HepG2 (cell line): ENCODE measurements around the gene DMKN. TPM values are rescaled to one million over a fixed set of nuclear protein-coding genes. Genes with fewer than 3 reads are reported as not detected.

Experiments
- ATAC-seq: fragments of 200-7000 bp; cut with Tn5 transposase; 3 replicates; pipeline ENCODE4 v1.9.1; 2020; ENCODE audit warnings: mild to moderate bottlenecking, moderate library complexity
- BruUV-seq: library from RNA; stranded (reverse); fragments of 400-500 nt; replicated peaks from 2 replicates; lab custom pipeline; 2021; lab: Mats Ljungman, UMichigan
- CTCF ChIA-PET: fragments of 300-600 bp; formaldehyde crosslinking; extraction: SDS; loops from one replicate; lab custom pipeline; 2021; ENCODE audit warnings: low total read pairs, inconsistent platforms, low intra/inter-chr PET ratio; lab: Yijun Ruan, JAX
- POLR2A ChIA-PET: fragments of 350-600 bp; sonication (Branson Sonifier 250); formaldehyde crosslinking; loops from one replicate; lab custom pipeline; 2020; ENCODE audit warnings: antibody characterized with exemption, inconsistent platforms; lab: Yijun Ruan, JAX
- DNase-seq: peaks from one replicate; pipeline ENCODE4 v3.0.0-alpha.2; 2015; ENCODE audit warnings: low spot score
- FAIRE-seq: peaks from 3 replicates; lab custom pipeline; 2011; peaks lifted over from hg19 to GRCh38; lab: Jason Lieb, UNC
- H2AFZ ChIP-seq: one replicate; pipeline ENCODE4 v1.6.1; 2011; ENCODE audit warnings: low read length, inconsistent platforms
- H3K27ac ChIP-seq: fragments of 300-600 bp; 3 replicates; pipeline ENCODE4 v1.8.0; 2011; ENCODE audit warnings: mixed run types, mild to moderate bottlenecking, mixed read lengths, low read length, inconsistent platforms; ENCODE audit not compliant: insufficient read depth; ENCODE audit errors: extremely low read length
- H3K27me3 ChIP-seq, 2 experiments: fragments of 200-600 bp in 1 of 2; 2 replicates in 1 of 2; 3 replicates in 1 of 2; pipeline versions ENCODE4 v1.6.0 to v1.8.0; 2011; ENCODE audit warnings: low read length in 2 of 2, mild to moderate bottlenecking in 2 of 2, moderate library complexity in 2 of 2, inconsistent platforms in 1 of 2; ENCODE audit not compliant: insufficient read depth in 2 of 2, control insufficient read depth in 1 of 2
- H3K36me3 ChIP-seq, 2 experiments: fragments of 200-600 bp in 1 of 2; replicated peaks in 1 of 2; 2 replicates in 1 of 2; 3 replicates in 1 of 2; pipeline versions ENCODE4 v1.5.1 to v1.8.0; 2011; ENCODE audit warnings: low read length in 2 of 2, inconsistent platforms in 1 of 2; ENCODE audit not compliant: insufficient read depth in 2 of 2, control insufficient read depth in 1 of 2
- H3K4me1 ChIP-seq: 2 replicates; pipeline ENCODE4 v1.5.1; 2012; ENCODE audit warnings: low read length, inconsistent platforms; ENCODE audit not compliant: insufficient read depth
- H3K4me2 ChIP-seq: 2 replicates; pipeline ENCODE4 v1.6.0; 2011; ENCODE audit warnings: low read depth, low read length, inconsistent platforms
- H3K4me3 ChIP-seq, 3 experiments: fragments of 200-600 bp in 1 of 3; sonication (generic), shearing (Covaris generic) in 1 of 3; replicated peaks in 1 of 3; 2 replicates each; pipeline ENCODE4 v1.5.1; 2011 to 2016; ENCODE audit warnings: low read length in 3 of 3, inconsistent platforms in 2 of 3, low read depth in 2 of 3, mild to moderate bottlenecking in 2 of 3, control low read depth in 1 of 3, mixed read lengths in 1 of 3; ENCODE audit not compliant: insufficient read depth in 1 of 3
- H3K79me2 ChIP-seq: one replicate; pipeline ENCODE4 v1.6.1; 2011; ENCODE audit warnings: low read length, inconsistent platforms; ENCODE audit not compliant: insufficient read depth
- H3K9ac ChIP-seq: 2 replicates; pipeline ENCODE4 v1.6.0; 2011; ENCODE audit warnings: mild to moderate bottlenecking, low read depth, low read length, inconsistent platforms; ENCODE audit not compliant: insufficient read depth
- H3K9me3 ChIP-seq: 2 replicates; pipeline ENCODE4 v1.5.1; 2012; ENCODE audit warnings: mild to moderate bottlenecking, low read length
- H4K20me1 ChIP-seq: 2 replicates; pipeline ENCODE4 v1.6.0; 2011; ENCODE audit warnings: inconsistent platforms, mild to moderate bottlenecking, low read length, moderate library complexity; ENCODE audit not compliant: insufficient read depth
- CTCF ChIP-seq: sonication (generic); formaldehyde crosslinking; IDR thresholded peaks from 2 replicates; pipeline ENCODE4 v1.5.0; 2020; ENCODE audit warnings: mild to moderate bottlenecking, missing genetic modification reagents, moderate library complexity
- FLYWCH1 ChIP-seq: sonication (generic); formaldehyde crosslinking; IDR thresholded peaks from 2 replicates; pipeline ENCODE4 v1.8.1; 2023; ENCODE audit warnings: mild to moderate bottlenecking, missing genetic modification reagents
- MTF1 ChIP-seq: sonication (generic); formaldehyde crosslinking; IDR thresholded peaks from 2 replicates; pipeline ENCODE4 v1.5.0; 2020; ENCODE audit warnings: missing genetic modification reagents
- NCOA5 ChIP-seq: sonication (generic); formaldehyde crosslinking; IDR thresholded peaks from 2 replicates; pipeline ENCODE4 v1.4.0; 2020; ENCODE audit warnings: missing genetic modification reagents
- ONECUT2 ChIP-seq: sonication (generic); formaldehyde crosslinking; IDR thresholded peaks from 2 replicates; pipeline ENCODE4 v1.4.0; 2020; ENCODE audit warnings: missing genetic modification reagents
- PCBP2 ChIP-seq: fragments of 200-400 bp; formaldehyde crosslinking; optimal IDR thresholded peaks from 2 replicates; pipeline ENCODE3; 2018; ENCODE audit warnings: low read length, low read depth; ENCODE audit not compliant: poor library complexity, severe bottlenecking
- PRPF4 ChIP-seq: fragments of 200-400 bp; formaldehyde crosslinking; IDR thresholded peaks from 2 replicates; pipeline ENCODE4 v1.6.1; 2016; ENCODE audit warnings: low read length, low read depth; ENCODE audit not compliant: poor library complexity, severe bottlenecking
- ZBTB20 ChIP-seq: sonication (generic); formaldehyde crosslinking; IDR thresholded peaks from 2 replicates; pipeline ENCODE4 v1.8.1; 2023; ENCODE audit warnings: missing genetic modification reagents, low read depth, mild to moderate bottlenecking, borderline replicate concordance
- ZBTB8A ChIP-seq: sonication (generic); formaldehyde crosslinking; IDR thresholded peaks from 2 replicates; pipeline ENCODE4 v1.4.0; 2020; ENCODE audit warnings: mild to moderate bottlenecking, low read depth, missing genetic modification reagents, borderline replicate concordance
- ZNF335 ChIP-seq: sonication (generic); formaldehyde crosslinking; IDR thresholded peaks from 2 replicates; pipeline ENCODE4 v1.4.0; 2020; ENCODE audit warnings: missing genetic modification reagents
- ZNF546 ChIP-seq: sonication (generic); formaldehyde crosslinking; conservative IDR thresholded peaks from 2 replicates; pipeline ENCODE4 v1.8.1; 2023; ENCODE audit warnings: mild to moderate bottlenecking, missing genetic modification reagents
- ZNF572 ChIP-seq: sonication (generic); formaldehyde crosslinking; IDR thresholded peaks from 2 replicates; pipeline ENCODE4 v1.5.1; 2020; ENCODE audit warnings: mild to moderate bottlenecking, missing genetic modification reagents
- ZNF687 ChIP-seq: sonication (generic); formaldehyde crosslinking; IDR thresholded peaks from 2 replicates; pipeline ENCODE4 v1.5.1; 2020; ENCODE audit warnings: mild to moderate bottlenecking, missing genetic modification reagents, moderate library complexity
- ZNF788 ChIP-seq: sonication (generic); formaldehyde crosslinking; IDR thresholded peaks from 2 replicates; pipeline ENCODE4 v1.5.0; 2020; ENCODE audit warnings: mild to moderate bottlenecking, missing genetic modification reagents, borderline replicate concordance
- WGBS: methylation state at CpG from one replicate; pipeline ENCODE4 v1.1.6; 2017; ENCODE audit warnings: low lambda C conversion rate; 5-methylcytosine and 5-hydroxymethylcytosine counted together
- in situ Hi-C: cut with HindIII; loops from 2 replicates; pipeline ENCODE4 v1.10.0; 2017; ENCODE audit warnings: low pct_unique_long_range_greater_than_20kb; ENCODE audit not compliant: extremely low pct_ligation_motif_present
- intact Hi-C: fragments of 100-400 bp; cut with micrococcal nuclease; formaldehyde crosslinking; loops from one replicate; pipeline ENCODE4 v1.10.0; 2022; ENCODE audit not compliant: unreplicated experiment
- polyA plus RNA-seq, 8 experiments: library from polyadenylated mRNA; depleted of rRNA in 3 of 8; stranded (reverse) in 7 of 8; unstranded in 1 of 8; fragments of >200 nt; fragmentation: Illumina TruSeq in 4 of 8; extraction: Trizol in 4 of 8; gene quantifications; 2 replicates each; pipeline versions ENCODE4 v1.2.1 to v1.2.3, GENCODE V29; 2011 to 2016; ENCODE audit warnings: low read depth in 4 of 8, missing spikeins in 1 of 8, mixed read lengths in 1 of 8; ENCODE audit not compliant: insufficient read depth in 1 of 8
- total RNA-seq, 5 experiments: library from RNA; depleted of rRNA; stranded (reverse); fragments of >200 nt; fragmentation: Illumina TruSeq; extraction: Trizol; gene quantifications; 2 replicates each; pipeline ENCODE4 v1.2.3, GENCODE V29; 2016; ENCODE audit warnings: low read depth in 1 of 5

DMKN gene
- total and polyA plus RNA-seq, 2 of the 13 experiments (the other 11 are each of a cell fraction or from before 2014, with no cell fraction given), result 50.8 to 57.1 TPM

GRCh38 chr19:35562776-35563175 is 49.3 kb upstream of the DMKN start:
- H3K4me1 ChIP-seq, result peaks cover 24% of the 10 kb centered on the region
- no peak for TF ChIP-seq ZNF546 (CRISPR knock-in tag)
- no peak for TF ChIP-seq ZNF788
- no peak for TF ChIP-seq NCOA5 (CRISPR knock-in tag)
- no peak for TF ChIP-seq PRPF4
- no peak for TF ChIP-seq ZNF335 (CRISPR knock-in tag)
- TF ChIP-seq ZNF572 (CRISPR knock-in tag), result no peak
- no peak for TF ChIP-seq FLYWCH1 (CRISPR knock-in tag)
- peak; percentile 47 for TF ChIP-seq PCBP2
- H3K36me3 ChIP-seq, result no peaks in the 10 kb centered on the region
- H3K4me2 ChIP-seq, result no peak overlapping the region
- in situ Hi-C loops, result no loop called here
- no peaks in the 10 kb centered on the region for H3K9me3 ChIP-seq
- no peaks in the 10 kb centered on the region for H4K20me1 ChIP-seq
- DNase-seq (no peak), FAIRE-seq (no peak), ATAC-seq (no peak)
- no TSS peak for BruUV-seq
- H3K27me3 ChIP-seq, result peaks cover 1 to 28% of the 10 kb centered on the region in 2 experiments; a peak in 3 of 5 replicates
- H2AFZ ChIP-seq, result no peak overlapping the region
- no peaks in the 10 kb centered on the region for H3K79me2 ChIP-seq
- WGBS, result 60% methylated on average over 2 of the region's 2 CpGs
- no peak overlapping the region for H3K9ac ChIP-seq
- CTCF ChIA-PET, result no interaction called here
- POLR2A ChIA-PET, result no interaction called here
- intact Hi-C loops, result no loop called here
- H3K4me3 ChIP-seq, result no peak overlapping the region
- H3K27ac ChIP-seq, result no peak overlapping the region

- intact Hi-C loops, result no loop called here
- Histone ChIP-seq H3K4me1 (peaks cover 24% of the 10 kb centered on the region), H3K4me2 (no peak overlapping the region), H3K27ac (no peak overlapping the region), H3K9ac (no peak overlapping the region), H3K9me3 (no peaks in the 10 kb centered on the region), H3K4me3 (no peak overlapping the region), H3K36me3 (no peaks in the 10 kb centered on the region), H4K20me1 (no peaks in the 10 kb centered on the region), H2AFZ (no peak overlapping the region), H3K79me2 (no peaks in the 10 kb centered on the region), H3K27me3 (peaks cover 1 to 28% of the 10 kb centered on the region in 2 experiments; a peak in 3 of 5 replicates)
- ATAC-seq (peak; percentile 12; the same call in 2 of the 3 replicates), DNase-seq (no peak), FAIRE-seq (no peak)
- no TSS peak for BruUV-seq
- in situ Hi-C loops, result no loop called here
- WGBS, result 25% methylated on average over 4 of the region's 17 CpGs
- ChIA-PET POLR2A (no interaction called here), CTCF (no interaction called here)
- TF ChIP-seq CTCF (CRISPR knock-in tag) (0 out of 2 replicates have a peak, but pooled peaks have one; percentile 8), MTF1 (no peak), ONECUT2 (CRISPR knock-in tag) (no peak), ZBTB20 (no peak), ZBTB8A (no peak), ZNF687 (0 out of 2 replicates have a peak, but pooled peaks have one; percentile 18)
These were observed 48.9 kb upstream of the DMKN start for GRCh38 chr19:35562336-35562735.
